Endodermal cell (in vitro differentiated cells): ENCODE results near the gene TAF6. TPM values are rescaled to one million over a fixed set of nuclear protein-coding genes. Genes with fewer than 3 reads are reported as not detected.
A peak's percentile ranks its signal among the peaks of the same experiment; 100 is the strongest.

Experiments used
- DNase-seq: peaks from one replicate; pipeline ENCODE4 v3.0.0-alpha.2; 2017
- H3K27ac ChIP-seq: 2 replicates; pipeline ENCODE4 v1.5.1; 2013; ENCODE audit warnings: mild to moderate bottlenecking, low read depth, low read length, moderate library complexity
- H3K27me3 ChIP-seq: 2 replicates; pipeline ENCODE4 v1.6.1; 2013; ENCODE audit warnings: mild to moderate bottlenecking, low read length, moderate library complexity; ENCODE audit not compliant: insufficient read depth, control insufficient read depth, poor library complexity, severe bottlenecking
- H3K36me3 ChIP-seq: 2 replicates; pipeline ENCODE4 v1.7.0; 2013; ENCODE audit warnings: mild to moderate bottlenecking, low read length, moderate library complexity; ENCODE audit not compliant: control insufficient read depth, insufficient read depth
- H3K4me1 ChIP-seq: one replicate; pipeline ENCODE4 v1.7.0; 2013; ENCODE audit warnings: low read length; ENCODE audit not compliant: control insufficient read depth, insufficient read depth
- H3K4me3 ChIP-seq: 2 replicates; pipeline ENCODE4 v1.5.1; 2013; ENCODE audit warnings: mild to moderate bottlenecking, low read length, moderate library complexity
- H3K9ac ChIP-seq: 2 replicates; pipeline ENCODE4 v1.6.1; 2013; ENCODE audit warnings: mild to moderate bottlenecking, low read length, moderate library complexity; ENCODE audit not compliant: poor library complexity, severe bottlenecking; ENCODE audit errors: extremely low read depth
- H3K9me3 ChIP-seq: 2 replicates; pipeline ENCODE4 v1.6.1; 2013; ENCODE audit warnings: mild to moderate bottlenecking, low read length, moderate library complexity; ENCODE audit not compliant: control insufficient read depth
- H3K27ac Mint-ChIP-seq: 2 replicates; pipeline ENCODE4 v1.8.0; 2020; ENCODE audit warnings: mixed read lengths
- H3K27me3 Mint-ChIP-seq: 2 replicates; pipeline ENCODE4 v1.8.0; 2021; ENCODE audit warnings: mild to moderate bottlenecking, mixed read lengths; ENCODE audit not compliant: insufficient read depth
- H3K36me3 Mint-ChIP-seq: 2 replicates; pipeline ENCODE4 v1.8.0; 2020; ENCODE audit warnings: low read depth, mixed read lengths
- H3K4me1 Mint-ChIP-seq: 2 replicates; pipeline ENCODE4 v1.8.0; 2020; ENCODE audit warnings: mixed read lengths
- H3K4me3 Mint-ChIP-seq: 2 replicates; pipeline ENCODE4 v1.8.0; 2020; ENCODE audit warnings: mild to moderate bottlenecking, moderate library complexity, mixed read lengths
- H3K9me3 Mint-ChIP-seq: 2 replicates; pipeline ENCODE4 v1.8.0; 2020; ENCODE audit warnings: mild to moderate bottlenecking, mixed read lengths
- WGBS, 2 experiments: methylation state at CpG; one replicate each; pipeline versions ENCODE4 v1.1.5 to v1.1.7; 2013; ENCODE audit warnings: missing lambda C conversion rate in 2 of 2, mixed read lengths in 1 of 2; ENCODE audit not compliant: insufficient coverage in 1 of 2, insufficient read length in 1 of 2; 5-methylcytosine and 5-hydroxymethylcytosine counted together
- total RNA-seq, 2 donors: library from RNA; stranded (reverse); fragmentation: NEBNext Ultra II Directional in 1 of 2; extraction: Animal tissue kit (Norgen Biotek cat#: 25700) in 1 of 2; gene quantifications; 2 replicates in 1 of 2; 3 replicates in 1 of 2; pipeline ENCODE4 v1.2.1, GENCODE V29; 2021
- TF ChIP-seq, protein P1 (sequence below): fragments of 200-600 bp; sonication (generic); conservative IDR thresholded peaks from 2 replicates; pipeline ENCODE4 v1.5.0; 2021; ENCODE audit warnings: antibody characterized with exemption, mild to moderate bottlenecking

The TAF6 gene
- total RNA-seq, 2 donors from 2014 or later, result 83.1 to 113 TPM

DNA sequence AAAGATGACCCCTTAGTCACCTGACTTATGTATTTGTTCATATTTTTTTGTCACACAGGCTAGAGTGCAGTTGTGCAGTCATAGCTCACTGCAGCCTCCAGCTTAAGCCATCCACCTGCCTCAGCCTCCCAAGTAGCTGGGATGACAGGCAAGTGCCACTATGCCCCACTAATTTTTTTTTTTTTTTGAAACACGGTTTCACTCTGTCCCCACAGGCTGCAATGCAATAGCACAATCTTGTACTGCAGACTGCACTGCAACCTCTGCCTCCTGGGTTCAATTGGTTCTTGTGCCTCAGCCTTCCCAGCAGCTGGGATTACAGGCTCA lies 9.4 kb upstream of the TAF6 start:
- no peak for DNase-seq
- H3K36me3 Mint-ChIP-seq, result no peaks in the 10 kb centered on the region
- Histone ChIP-seq H3K4me1 (no peaks in the 10 kb centered on the region), H3K9ac (no peak overlapping the region), H3K27ac (no peak overlapping the region), H3K9me3 (no peaks in the 10 kb centered on the region), H3K36me3 (no peaks in the 10 kb centered on the region), H3K4me3 (no peak overlapping the region), H3K27me3 (peaks cover 12% of the 10 kb centered on the region)
- no peak overlapping the region for H3K4me3 Mint-ChIP-seq
- peaks cover 3% of the 10 kb centered on the region for H3K4me1 Mint-ChIP-seq
- peaks cover 27% of the 10 kb centered on the region for H3K27me3 Mint-ChIP-seq
- TF ChIP-seq, protein P1, sequence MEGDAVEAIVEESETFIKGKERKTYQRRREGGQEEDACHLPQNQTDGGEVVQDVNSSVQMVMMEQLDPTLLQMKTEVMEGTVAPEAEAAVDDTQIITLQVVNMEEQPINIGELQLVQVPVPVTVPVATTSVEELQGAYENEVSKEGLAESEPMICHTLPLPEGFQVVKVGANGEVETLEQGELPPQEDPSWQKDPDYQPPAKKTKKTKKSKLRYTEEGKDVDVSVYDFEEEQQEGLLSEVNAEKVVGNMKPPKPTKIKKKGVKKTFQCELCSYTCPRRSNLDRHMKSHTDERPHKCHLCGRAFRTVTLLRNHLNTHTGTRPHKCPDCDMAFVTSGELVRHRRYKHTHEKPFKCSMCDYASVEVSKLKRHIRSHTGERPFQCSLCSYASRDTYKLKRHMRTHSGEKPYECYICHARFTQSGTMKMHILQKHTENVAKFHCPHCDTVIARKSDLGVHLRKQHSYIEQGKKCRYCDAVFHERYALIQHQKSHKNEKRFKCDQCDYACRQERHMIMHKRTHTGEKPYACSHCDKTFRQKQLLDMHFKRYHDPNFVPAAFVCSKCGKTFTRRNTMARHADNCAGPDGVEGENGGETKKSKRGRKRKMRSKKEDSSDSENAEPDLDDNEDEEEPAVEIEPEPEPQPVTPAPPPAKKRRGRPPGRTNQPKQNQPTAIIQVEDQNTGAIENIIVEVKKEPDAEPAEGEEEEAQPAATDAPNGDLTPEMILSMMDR, result no peak
- 97% methylated on average over 1 of the region's 1 CpG; no CpG with 5 or more reads in 1 of the 2 experiments for WGBS, 2 experiments
- H3K27ac Mint-ChIP-seq, result no peak overlapping the region
- H3K9me3 Mint-ChIP-seq, result no peaks in the 10 kb centered on the region

DNA sequence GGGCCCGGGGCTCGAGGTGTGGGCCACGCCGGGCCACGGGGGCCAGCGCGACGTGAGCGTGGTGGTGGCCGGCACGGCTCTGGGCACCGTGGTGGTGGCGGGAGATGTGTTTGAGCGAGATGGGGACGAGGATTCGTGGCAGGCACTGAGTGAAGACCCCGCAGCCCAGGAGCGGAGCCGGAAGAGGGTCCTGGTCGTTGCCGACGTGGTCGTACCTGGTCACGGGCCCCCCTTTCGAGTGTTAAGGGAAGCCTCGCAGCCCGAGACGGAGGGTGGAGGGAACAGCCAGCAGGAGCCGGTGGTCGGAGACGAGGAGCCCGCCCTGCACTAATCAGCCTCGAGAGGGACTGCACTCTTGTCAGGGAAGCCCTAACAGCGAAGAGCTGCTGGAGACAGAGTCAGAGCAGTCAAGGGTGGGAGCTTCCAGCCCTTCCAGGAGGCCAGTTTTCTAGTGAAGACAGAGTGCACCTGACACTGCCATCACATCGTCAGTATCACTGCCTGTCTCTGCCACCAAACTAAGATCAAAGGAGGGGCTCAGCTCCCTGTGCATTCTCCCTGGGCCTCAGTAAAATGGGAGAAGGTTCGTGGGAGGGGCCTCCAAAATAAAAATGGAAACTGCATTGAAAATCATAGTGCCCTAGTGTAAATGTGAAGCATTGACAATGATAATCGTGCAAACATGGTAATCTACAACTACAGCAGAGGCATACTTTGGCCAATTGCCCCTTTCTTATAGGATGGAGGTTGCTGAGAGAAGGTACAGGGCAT lies 8.9 kb upstream of the TAF6 start:
- TF ChIP-seq, protein P1, result no peak
- H3K27me3 Mint-ChIP-seq, result peaks cover 27% of the 10 kb centered on the region
- peak; percentile 78 for DNase-seq

DNA sequence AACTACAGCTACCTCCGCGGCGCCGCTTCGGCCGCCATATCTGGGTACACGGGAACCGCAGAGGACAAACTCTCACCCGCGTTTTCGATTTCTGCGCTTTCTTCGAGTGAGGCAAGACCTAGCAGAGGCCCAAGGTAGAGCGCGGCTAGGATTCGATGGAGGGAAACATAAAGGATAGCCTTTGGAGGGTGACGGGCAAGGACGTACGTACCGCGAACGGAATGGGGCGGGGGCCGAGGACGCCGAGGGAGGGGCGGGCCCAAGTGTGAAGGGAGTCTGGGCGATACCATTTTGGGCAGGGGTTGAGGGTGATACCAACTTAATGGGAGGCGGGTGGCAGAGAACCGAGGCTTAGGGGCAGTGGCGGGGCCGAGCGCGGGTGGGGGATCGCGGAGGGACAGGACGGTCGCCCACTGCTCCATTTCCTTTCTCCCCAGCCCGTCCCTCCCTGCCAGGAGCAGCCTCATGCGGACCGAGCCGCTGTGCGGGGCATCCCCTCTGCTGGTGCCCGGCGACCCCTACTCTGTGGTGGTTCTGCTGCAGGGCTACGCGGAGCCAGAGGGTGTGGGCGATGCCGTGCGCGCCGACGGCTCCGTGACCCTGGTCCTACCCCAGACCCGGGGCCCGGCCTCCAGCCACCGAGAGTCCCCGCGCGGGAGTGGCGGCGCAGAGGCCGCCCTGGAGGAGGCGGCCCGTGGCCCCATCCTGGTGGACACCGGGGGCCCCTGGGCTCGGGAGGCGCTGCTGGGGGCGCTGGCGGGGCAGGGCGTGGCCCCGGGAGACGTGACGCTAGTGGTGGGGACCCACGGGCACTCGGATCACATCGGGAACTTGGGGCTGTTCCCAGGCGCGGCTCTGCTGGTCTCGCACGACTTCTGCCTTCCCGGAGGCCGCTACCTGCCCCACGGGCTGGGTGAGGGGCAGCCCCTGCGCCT lies 8.0 kb upstream of the TAF6 start, which contains the start of gene MBLAC1:
Gene MBLAC1, plus strand, starts transcription at position 37 of the 935 bp plus-strand sequence. Its CDS starts 429 bp downstream, at position 466.
- Mint-ChIP-seq H3K27me3 (peaks cover 22% of the 10 kb centered on the region), H3K36me3 (peaks cover 5% of the 10 kb centered on the region), H3K4me3 (peak within 1 kb of the TSS; percentile 96), H3K4me1 (peaks cover 4% of the 10 kb centered on the region), H3K9me3 (no peaks in the 10 kb centered on the region), H3K27ac (peak within 1 kb of the TSS; percentile 99)
- Histone ChIP-seq H3K36me3 (peaks cover 5% of the 10 kb centered on the region), H3K4me1 (no peaks in the 10 kb centered on the region), H3K27ac (peak within 1 kb of the TSS; percentile 92), H3K27me3 (peaks cover 12% of the 10 kb centered on the region), H3K4me3 (peak within 1 kb of the TSS; percentile 85), H3K9me3 (no peaks in the 10 kb centered on the region), H3K9ac (peak within 1 kb of the TSS; percentile 88)
- TF ChIP-seq, protein P1, result no peak
- peak; percentile 95 for DNase-seq
- WGBS, 2 experiments, result 1% methylated on average over 37 to 85 of the region's 85 CpGs

More for the DNA sequence above, 8.9 kb upstream of the TAF6 start:
- peaks cover 3% of the 10 kb centered on the region for H3K4me1 Mint-ChIP-seq
- peak overlapping the region; percentile 96 for H3K4me3 Mint-ChIP-seq
- peak overlapping the region; percentile 34 for H3K9ac ChIP-seq
- H3K27ac ChIP-seq, result no peak overlapping the region
- peaks cover 2% of the 10 kb centered on the region for H3K36me3 Mint-ChIP-seq
- 11 to 17% methylated on average over 21 to 37 of the region's 37 CpGs for WGBS, 2 experiments
- H3K9me3 Mint-ChIP-seq, result no peaks in the 10 kb centered on the region
- no peak overlapping the region for H3K27ac Mint-ChIP-seq
- H3K4me1 ChIP-seq, result no peaks in the 10 kb centered on the region
- peak overlapping the region; percentile 85 for H3K4me3 ChIP-seq
- H3K9me3 ChIP-seq, result no peaks in the 10 kb centered on the region
- peaks cover 12% of the 10 kb centered on the region for H3K27me3 ChIP-seq
- no peaks in the 10 kb centered on the region for H3K36me3 ChIP-seq
